ENCODE data around the gene RIBC2.

Gene RIBC2

DNA sequence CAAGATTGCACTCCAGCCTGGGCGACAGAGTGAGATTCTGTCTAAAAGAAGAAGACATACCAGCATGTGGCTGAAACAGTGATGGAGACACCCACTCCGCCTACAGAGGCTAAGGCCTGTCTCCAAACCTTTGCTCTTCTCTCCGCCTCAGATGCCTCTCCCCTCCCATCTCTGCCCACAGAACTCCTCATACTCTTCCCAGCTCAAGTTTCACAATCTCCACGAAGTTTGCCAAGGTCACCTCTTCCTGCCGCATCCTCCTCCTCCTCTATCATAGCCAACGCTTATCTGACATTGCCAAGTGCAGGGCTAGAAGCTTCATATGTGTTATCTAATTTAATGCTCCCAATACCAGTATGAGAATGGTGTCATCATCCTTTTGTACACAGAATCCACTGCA, 63.3 kb downstream of the RIBC2 start:
- DNase-seq, result no peak

DNA sequence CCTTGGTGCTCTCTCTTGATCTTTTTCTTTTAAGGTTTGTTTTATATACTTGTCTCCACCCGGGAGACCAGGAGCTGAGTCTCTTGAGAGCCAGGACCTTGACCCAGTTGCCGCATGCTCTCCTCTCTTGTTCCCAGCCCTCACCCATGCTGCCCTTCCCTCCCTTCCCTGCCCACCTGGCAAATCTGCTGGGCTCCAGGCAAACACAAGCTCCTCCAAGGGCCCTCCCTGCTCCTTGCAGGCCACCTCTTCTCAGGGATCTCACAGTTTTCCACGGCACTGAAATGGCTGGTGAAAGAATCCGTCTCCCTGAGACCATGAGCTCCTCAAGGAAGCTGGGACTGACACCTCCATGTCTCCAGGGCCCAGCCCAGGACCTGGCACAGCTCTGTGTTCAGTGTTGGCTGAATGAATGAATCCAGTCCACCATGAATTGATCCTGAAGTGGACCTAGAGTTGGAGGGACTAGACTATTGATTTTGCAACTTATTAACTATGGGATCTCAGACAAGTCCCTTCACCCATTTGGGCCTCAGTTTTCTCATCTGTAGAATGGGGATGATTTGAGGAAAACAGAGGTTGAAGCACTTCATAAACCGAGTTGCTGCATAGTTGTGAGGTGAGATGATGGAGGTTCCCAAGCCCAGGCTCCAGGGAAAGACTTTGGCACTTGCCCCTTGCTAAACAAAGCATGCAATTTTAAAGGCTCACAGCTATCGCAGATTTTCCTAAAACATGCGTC, 64.0 kb downstream of the RIBC2 start:
- no peak for DNase-seq

DNA sequence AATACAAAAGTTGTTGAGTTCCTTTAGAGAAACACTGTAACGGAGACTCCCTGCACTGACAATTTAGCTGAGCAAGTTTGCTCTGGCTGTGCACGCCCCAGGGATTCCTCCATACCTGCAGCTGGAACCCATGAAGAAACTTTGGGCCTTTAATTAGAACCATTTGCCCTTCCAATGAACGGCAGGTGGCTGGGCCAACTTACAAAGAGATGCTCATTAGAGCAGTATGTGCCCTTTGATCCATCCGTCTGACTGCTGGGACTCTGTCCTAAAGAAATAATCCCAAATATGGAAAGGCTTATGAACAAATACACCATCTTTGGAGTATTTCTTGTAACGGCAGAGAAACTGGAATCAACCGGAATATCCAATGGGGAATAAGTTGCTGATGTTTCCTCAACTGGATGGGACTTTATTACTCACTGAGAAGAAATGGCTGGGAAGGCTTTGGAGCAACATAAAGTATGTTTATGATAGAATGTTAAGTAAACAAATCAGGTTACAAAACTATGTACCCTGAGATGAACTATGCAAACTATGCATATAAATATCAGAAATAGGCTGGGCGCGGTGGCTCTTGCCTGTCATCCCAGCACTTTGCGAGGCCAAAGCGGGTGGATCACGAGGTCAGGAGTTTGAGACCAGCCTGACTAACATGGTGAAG, 64.7 kb downstream of the RIBC2 start:
- DNase-seq, result no peak

DNA sequence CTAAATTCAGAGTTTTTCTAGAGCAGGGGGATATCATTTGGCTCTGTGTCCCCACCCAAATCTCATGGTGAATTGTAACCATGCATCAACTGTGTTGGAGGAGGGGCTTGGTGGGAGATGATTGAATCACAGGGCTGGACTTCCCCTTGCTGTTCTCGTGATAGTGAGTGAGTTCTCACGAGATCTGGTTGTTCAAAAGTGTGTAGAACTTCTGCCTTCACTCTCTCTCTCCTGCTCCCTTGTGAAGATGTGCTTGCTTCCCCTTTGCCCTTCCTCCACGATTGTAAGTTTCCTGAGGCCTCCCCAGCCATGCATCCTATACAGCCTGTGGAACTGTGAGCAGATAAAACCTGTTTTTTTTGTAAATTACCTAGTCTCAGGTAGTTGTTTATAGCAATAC, 67.2 kb downstream of the RIBC2 start:
- no peak for DNase-seq

GRCh38 chr22:45481661-45482060, 68.2 kb downstream of the RIBC2 start:
- DNase-seq, result no peak

All from activated T-cell treated with anti-CD3 and anti-CD28 coated beads, Interleukin-2, amount 50 U/mL, for 1 hour (primary cell).